Activated naive CD8-positive, alpha-beta T cell (primary cell): ENCODE results near the gene RAD9A.

Experiments used
- H3K27ac Mint-ChIP-seq: one replicate; pipeline ENCODE4 v1.8.0; 2021; ENCODE audit warnings: mixed read lengths
- H3K27me3 Mint-ChIP-seq: one replicate; pipeline ENCODE4 v1.8.0; 2021; ENCODE audit warnings: mixed read lengths
- H3K36me3 Mint-ChIP-seq: one replicate; pipeline ENCODE4 v1.8.0; 2021; ENCODE audit warnings: mixed read lengths
- H3K4me1 Mint-ChIP-seq: one replicate; pipeline ENCODE4 v1.8.0; 2021; ENCODE audit warnings: low read depth, mixed read lengths
- H3K4me3 Mint-ChIP-seq: one replicate; pipeline ENCODE4 v1.8.0; 2021; ENCODE audit warnings: mild to moderate bottlenecking, mixed read lengths
- H3K9me3 Mint-ChIP-seq: one replicate; pipeline ENCODE4 v1.8.0; 2021; ENCODE audit warnings: low read depth, mixed read lengths

RAD9A gene

DNA sequence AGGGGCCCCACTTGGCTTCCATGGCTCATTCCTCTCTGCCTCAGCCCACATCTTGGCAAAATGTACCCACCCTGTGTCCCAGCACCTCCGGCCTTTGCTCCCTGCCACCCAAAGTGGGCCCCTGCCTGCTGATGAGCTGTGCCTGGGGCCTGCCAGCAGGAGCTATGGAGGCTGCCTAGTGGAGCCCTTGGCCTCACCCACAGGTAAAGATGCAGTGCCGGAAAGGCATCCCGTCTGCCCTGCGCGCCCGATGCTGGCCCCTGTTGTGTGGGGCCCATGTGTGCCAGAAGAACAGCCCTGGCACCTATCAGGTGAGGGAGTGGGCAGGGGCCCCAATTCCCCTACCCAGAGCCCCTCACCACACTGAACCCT, 13.4 kb downstream of the RAD9A start:
- H3K27ac Mint-ChIP-seq, result peak overlapping the region; percentile 97
- H3K4me1 Mint-ChIP-seq, result peaks cover 59% of the 10 kb centered on the region
- no peaks in the 10 kb centered on the region for H3K27me3 Mint-ChIP-seq
- no peaks in the 10 kb centered on the region for H3K9me3 Mint-ChIP-seq
- no peaks in the 10 kb centered on the region for H3K36me3 Mint-ChIP-seq
- H3K4me3 Mint-ChIP-seq, result peak overlapping the region; percentile 95

DNA sequence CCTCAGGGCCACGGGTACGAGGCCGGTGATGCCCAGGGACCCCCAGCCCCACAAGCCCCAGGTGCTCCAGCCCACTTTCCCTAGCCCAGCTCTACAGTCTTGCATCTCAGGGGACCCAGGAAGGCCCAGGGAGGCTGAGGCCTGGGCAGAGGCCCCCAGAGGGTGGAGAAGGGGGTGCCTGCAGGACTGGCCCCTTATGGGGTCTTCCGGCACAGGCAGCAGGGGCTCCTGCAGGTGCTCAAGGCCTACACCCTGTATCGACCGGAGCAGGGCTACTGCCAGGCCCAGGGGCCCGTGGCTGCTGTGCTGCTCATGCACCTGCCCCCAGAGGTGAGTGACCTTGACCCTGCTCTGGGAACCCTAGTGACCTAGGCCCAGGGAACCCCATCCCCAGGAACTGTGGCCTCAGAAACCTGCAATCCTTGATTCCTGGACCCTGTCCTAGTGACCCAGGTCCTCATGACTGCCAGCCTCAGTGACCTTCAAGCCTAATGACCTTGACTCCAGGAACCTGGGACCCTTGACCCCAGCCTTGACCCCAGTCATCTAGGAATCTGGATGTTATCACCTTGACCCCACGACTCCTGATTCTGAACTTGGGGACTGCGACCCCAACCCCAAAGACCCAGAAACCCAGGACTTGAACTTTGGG, 14.0 kb downstream of the RAD9A start:
- no peaks in the 10 kb centered on the region for H3K36me3 Mint-ChIP-seq
- H3K27ac Mint-ChIP-seq, result peak overlapping the region; percentile 97
- H3K4me3 Mint-ChIP-seq, result peak overlapping the region; percentile 95
- H3K9me3 Mint-ChIP-seq, result no peaks in the 10 kb centered on the region
- H3K27me3 Mint-ChIP-seq, result no peaks in the 10 kb centered on the region
- H3K4me1 Mint-ChIP-seq, result peaks cover 60% of the 10 kb centered on the region

DNA sequence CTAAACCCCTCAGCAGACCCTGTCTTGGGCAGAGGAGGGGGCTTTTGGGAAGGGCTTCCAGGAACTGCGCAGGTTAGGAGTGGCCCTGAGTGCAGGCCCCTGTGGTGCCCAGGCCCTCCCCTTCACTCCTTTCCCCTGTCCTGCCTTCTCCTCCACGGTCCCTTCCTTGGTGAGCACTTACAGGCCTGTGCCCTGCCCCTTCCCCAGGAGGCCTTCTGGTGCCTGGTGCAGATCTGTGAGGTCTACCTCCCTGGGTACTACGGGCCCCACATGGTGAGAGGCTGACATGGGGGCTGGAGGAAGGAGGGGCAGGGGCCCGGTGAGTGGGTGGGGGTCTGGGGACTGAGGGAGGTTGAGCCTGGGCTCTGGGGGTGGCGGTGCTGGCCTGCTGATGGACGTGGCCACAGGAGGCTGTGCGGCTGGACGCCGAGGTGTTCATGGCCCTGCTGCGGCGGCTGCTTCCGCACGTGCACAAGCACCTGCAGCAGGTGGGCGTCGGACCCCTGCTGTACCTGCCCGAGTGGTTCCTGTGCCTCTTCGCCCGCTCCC, 14.7 kb downstream of the RAD9A start:
- Mint-ChIP-seq H3K4me1 (peaks cover 67% of the 10 kb centered on the region), H3K4me3 (peak overlapping the region; percentile 95), H3K9me3 (no peaks in the 10 kb centered on the region), H3K36me3 (no peaks in the 10 kb centered on the region), H3K27me3 (no peaks in the 10 kb centered on the region), H3K27ac (peak overlapping the region; percentile 97)

DNA sequence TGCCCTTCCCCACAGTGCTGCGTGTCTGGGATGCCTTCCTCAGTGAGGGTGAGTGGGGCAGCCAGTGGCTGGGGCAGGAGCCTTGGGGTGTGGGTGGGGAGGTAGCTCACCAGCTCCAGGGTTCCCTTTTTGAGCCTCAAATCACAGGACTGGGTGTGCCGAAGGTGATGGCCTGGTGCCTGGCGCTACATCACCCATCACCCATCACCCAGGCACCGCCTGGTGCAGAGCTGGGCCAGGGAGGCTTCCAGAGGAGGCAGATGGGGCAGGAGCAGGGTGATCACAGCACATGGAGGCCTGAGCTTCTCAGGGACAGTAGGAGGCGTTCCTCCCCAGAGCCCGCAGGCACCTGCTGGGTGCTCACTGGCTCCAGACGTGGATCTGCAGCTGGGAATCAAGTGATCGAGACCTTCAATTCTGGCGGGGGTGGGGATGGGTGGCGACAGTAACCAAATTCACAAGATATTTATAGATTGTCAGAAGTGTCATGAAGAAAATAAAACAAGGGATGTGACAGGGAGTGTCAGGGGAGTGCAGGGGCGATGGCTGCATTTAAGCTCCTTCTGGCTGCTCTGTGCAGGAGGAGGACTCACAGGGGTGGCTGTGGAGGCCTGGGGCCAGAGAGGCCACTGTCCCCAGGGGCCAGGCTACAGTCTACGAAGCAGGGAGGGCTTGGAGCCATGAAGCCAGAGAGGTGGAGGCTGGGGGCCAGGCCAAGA, 15.3 kb downstream of the RAD9A start:
- H3K9me3 Mint-ChIP-seq, result no peaks in the 10 kb centered on the region
- peaks cover 70% of the 10 kb centered on the region for H3K4me1 Mint-ChIP-seq
- peak overlapping the region; percentile 95 for H3K4me3 Mint-ChIP-seq
- H3K27me3 Mint-ChIP-seq, result no peaks in the 10 kb centered on the region
- no peaks in the 10 kb centered on the region for H3K36me3 Mint-ChIP-seq
- H3K27ac Mint-ChIP-seq, result peak overlapping the region; percentile 97

DNA sequence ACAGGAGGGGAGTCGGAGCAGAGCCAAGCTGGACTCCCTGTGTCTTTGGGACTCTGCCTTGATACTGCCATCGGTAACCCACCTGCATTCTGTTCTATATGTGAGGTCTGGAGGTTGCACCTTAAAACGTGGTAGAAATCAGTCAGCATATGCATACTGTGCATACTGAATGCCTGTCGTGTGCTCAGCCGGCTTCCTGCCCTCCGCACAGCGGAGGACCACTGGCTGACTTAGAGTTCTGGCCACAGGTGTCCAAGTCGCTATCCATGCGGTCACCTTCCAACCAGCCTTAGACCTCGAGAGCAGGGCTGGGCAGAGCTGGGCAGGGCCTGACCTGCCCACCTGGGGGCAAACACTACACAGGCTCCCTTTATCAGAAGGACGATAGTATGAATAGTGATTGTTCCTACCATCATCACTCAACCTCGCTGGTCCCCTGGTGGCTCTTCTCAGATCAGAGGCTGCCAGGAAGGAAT, 15.9 kb downstream of the RAD9A start:
- Mint-ChIP-seq H3K4me1 (peaks cover 76% of the 10 kb centered on the region), H3K9me3 (no peaks in the 10 kb centered on the region), H3K27ac (peak overlapping the region; percentile 97), H3K36me3 (no peaks in the 10 kb centered on the region), H3K4me3 (peak overlapping the region; percentile 95), H3K27me3 (no peaks in the 10 kb centered on the region)

DNA sequence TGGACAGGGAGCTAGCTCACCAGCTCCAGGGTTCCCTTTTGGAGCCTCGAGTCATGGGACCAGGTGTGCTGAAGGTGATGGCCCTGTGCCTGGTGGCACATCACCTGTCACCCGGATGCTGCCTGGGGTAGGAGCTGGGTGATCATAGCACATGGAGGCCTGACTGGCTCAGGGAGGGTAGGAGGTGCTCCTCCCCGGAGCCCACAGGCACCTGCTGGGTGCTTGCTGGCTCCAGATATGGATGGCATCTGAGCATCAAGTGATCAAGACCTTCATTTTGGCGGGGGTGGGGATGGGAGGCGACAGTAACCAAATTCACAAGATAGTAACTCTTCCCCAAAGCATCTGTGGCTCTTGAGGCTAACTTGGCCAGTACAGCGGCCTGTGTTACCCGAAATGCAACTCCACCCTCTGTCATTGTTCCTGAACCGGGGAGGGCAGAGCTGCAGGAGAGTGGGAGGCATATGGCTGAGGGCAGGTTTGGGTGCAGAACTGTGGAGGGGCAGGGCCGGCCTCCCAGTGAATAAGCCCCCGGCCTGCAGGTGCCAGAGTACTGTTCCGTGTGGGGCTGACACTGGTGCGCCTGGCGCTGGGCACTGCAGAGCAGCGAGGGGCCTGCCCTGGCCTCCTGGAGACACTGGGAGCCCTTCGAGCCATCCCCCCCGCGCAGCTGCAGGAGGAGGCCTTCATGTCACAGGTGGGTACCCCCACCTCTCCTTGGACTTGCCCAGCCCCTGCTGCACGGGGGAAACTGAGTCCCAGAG, 16.8 kb downstream of the RAD9A start:
- H3K27ac Mint-ChIP-seq, result peak overlapping the region; percentile 97
- peaks cover 77% of the 10 kb centered on the region for H3K4me1 Mint-ChIP-seq
- peak overlapping the region; percentile 95 for H3K4me3 Mint-ChIP-seq
- H3K36me3 Mint-ChIP-seq, result no peaks in the 10 kb centered on the region
- H3K27me3 Mint-ChIP-seq, result no peaks in the 10 kb centered on the region
- H3K9me3 Mint-ChIP-seq, result no peaks in the 10 kb centered on the region

DNA sequence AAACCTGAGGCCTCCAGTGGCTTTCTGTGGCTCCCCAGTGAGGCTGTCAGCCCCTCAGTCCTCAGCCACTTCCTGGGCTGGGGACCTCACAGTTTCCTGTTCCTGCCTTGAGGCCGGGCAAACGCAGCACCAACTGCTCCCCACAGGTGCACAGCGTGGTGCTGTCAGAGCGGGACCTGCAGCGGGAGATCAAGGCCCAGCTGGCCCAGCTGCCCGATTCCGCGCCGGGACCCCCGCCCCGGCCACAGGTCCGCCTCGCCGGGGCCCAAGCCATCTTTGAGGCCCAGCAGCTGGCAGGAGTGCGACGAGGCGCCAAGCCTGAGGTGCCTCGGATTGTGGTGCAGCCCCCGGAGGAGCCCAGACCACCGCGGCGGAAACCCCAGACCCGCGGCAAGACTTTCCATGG, 17.5 kb downstream of the RAD9A start:
- Mint-ChIP-seq H3K36me3 (no peaks in the 10 kb centered on the region), H3K9me3 (no peaks in the 10 kb centered on the region), H3K27me3 (no peaks in the 10 kb centered on the region), H3K4me1 (peaks cover 79% of the 10 kb centered on the region), H3K27ac (peak overlapping the region; percentile 97), H3K4me3 (peak overlapping the region; percentile 95)

DNA sequence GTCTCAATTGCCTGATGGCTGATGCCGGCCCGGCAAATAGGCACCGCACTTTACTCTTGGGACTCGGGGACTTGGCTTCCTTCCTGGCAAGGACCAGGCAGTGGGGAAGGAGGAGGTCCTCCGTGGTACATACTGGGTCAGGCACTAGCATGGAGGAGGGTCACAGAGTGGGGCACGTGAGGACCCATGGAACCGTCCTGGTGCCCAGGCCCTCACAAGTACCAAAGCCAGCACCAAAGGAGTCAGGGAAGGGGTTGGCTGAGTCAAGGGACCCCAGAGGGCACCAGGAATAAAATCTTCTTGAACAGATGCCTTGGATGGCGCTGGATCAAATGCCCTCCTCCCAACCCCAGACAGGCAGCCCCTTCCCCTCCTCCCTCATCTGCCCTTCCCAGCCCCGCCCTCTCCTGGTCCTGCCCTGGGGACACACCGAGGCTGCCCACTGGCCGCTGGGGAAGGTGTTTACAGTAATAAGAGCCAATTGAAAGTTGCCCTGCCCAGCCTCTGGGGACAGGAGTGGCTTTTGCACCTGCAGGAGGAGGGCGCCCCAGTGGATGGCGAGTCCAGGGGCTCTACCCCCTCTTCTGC, 18.1 kb downstream of the RAD9A start:
- Mint-ChIP-seq H3K4me1 (peaks cover 79% of the 10 kb centered on the region), H3K27ac (peak overlapping the region; percentile 93), H3K9me3 (no peaks in the 10 kb centered on the region), H3K4me3 (peak overlapping the region; percentile 80), H3K27me3 (no peaks in the 10 kb centered on the region), H3K36me3 (no peaks in the 10 kb centered on the region)

DNA sequence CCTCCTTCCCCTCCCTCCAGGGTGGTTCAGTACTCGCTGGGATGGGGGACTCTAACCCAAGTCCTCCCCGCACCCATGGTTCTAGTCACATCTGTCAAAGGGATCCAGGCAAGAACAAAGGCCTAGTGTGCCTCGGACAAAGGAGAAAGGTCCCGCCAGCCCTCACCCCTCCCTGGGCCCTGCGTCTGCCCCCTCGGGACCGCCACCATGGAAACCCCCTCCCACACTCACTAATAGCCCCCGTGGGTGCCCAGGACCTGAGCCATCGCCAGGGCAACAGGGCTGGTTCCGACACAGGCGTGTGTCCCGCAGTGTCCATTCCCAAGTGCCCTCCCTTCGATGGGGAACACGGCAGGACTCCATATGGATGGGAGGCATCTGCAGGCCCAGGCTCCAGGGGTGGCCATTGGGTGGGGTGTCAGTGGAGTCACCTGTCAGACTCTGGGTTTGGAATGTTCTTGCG, 18.6 kb downstream of the RAD9A start:
- no peaks in the 10 kb centered on the region for H3K36me3 Mint-ChIP-seq
- H3K9me3 Mint-ChIP-seq, result no peaks in the 10 kb centered on the region
- peak overlapping the region; percentile 93 for H3K27ac Mint-ChIP-seq
- H3K27me3 Mint-ChIP-seq, result no peaks in the 10 kb centered on the region
- peaks cover 78% of the 10 kb centered on the region for H3K4me1 Mint-ChIP-seq
- H3K4me3 Mint-ChIP-seq, result peak overlapping the region; percentile 80

DNA sequence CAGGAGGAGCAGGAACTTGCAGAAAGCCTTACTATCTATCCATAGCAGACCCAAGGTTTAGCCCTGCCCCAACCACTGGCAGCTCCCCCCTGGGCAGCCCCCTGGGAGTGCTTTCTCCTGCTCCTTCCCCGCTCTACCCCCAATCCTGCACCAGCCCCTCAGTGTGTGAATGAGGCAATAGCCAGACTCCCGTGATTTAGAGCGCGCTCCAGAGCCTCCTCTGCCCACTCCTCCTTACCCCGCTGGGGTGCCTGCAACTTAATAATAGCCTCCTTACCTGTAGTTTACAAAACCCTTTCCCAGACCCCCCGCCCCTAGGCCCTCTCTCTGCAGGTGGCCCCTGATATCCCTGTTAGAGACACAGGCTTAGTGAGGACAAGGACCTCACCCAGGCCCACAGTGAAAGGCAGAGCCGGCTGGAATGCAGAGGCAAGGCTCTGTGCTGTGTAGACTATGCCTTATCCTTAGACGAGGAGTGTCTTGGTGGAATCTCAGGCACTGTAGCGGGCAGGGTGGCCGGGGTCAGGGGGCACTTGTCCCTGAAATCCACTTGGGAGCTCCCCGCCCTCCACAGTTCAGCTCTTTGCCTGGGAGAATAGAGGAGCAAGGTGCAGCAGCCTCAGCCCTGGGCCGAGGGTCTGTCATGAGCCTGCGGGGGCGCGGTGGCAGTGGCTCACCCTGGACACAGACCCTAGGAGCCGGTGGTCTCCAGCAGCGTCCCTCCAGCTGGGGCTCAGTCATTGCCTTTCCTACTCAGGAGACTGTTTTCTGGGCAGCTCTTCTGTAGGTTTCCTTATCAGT, 19.4 kb downstream of the RAD9A start:
- Mint-ChIP-seq H3K9me3 (no peaks in the 10 kb centered on the region), H3K4me1 (peaks cover 75% of the 10 kb centered on the region), H3K27me3 (no peaks in the 10 kb centered on the region), H3K4me3 (peak overlapping the region; percentile 40), H3K36me3 (no peaks in the 10 kb centered on the region), H3K27ac (peak overlapping the region; percentile 93)

DNA sequence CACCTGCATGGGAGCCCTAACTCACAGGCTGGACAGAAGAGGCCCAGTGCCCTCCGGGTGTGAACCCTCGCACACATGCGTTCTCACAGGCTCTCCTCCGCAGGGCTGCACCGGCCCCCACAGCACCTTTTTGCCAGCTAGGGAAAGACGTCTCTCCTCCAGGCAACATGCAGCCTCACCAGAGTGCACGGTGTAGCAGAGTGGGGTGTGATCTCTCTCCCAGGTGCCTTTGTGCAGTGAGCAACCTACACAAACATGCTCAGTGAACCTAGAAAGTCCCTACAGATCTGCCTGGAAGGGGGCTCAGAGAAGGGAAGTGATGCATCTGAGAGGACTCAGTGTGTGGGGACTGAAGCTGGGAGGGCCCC, 20.0 kb downstream of the RAD9A start:
- H3K36me3 Mint-ChIP-seq, result no peaks in the 10 kb centered on the region
- no peaks in the 10 kb centered on the region for H3K27me3 Mint-ChIP-seq
- H3K27ac Mint-ChIP-seq, result peak overlapping the region; percentile 93
- no peaks in the 10 kb centered on the region for H3K9me3 Mint-ChIP-seq
- peaks cover 76% of the 10 kb centered on the region for H3K4me1 Mint-ChIP-seq
- peak overlapping the region; percentile 8 for H3K4me3 Mint-ChIP-seq

DNA sequence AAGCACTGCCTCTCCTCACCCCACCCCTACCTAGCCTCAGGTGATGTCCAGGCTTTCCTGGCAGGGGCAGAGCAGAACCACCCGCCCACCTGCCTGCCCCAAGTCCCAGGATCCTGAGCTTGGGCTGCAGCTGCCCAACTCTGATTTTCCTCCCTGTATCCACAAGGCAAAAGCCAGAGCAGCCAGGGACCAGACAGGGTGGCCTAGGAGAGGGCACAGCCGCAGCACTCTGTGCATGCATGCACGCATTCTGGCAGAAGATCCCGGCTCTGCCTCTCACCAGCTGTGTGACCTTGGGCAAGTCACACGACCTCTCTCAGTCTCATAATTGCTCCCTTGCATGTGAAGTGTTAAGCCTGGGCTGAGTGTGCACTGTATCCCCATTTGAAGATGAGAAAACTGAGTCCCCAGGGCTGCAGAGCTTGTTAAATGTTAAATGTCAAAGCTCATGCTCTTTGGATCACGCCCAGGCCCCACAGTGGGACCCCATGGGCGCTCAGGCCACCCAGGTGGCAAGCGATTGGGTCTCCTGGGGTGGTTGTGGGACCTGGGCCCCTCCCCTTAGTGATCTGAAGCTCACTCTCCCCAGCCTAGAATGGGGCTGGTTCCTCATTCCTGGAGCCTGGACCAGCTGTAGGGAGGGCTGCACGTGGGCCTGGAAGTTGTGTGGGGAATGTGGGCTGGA, 20.9 kb downstream of the RAD9A start:
- Mint-ChIP-seq H3K4me3 (no peak overlapping the region), H3K27me3 (no peaks in the 10 kb centered on the region), H3K4me1 (peaks cover 73% of the 10 kb centered on the region), H3K9me3 (no peaks in the 10 kb centered on the region), H3K27ac (peak overlapping the region; percentile 58), H3K36me3 (no peaks in the 10 kb centered on the region)

DNA sequence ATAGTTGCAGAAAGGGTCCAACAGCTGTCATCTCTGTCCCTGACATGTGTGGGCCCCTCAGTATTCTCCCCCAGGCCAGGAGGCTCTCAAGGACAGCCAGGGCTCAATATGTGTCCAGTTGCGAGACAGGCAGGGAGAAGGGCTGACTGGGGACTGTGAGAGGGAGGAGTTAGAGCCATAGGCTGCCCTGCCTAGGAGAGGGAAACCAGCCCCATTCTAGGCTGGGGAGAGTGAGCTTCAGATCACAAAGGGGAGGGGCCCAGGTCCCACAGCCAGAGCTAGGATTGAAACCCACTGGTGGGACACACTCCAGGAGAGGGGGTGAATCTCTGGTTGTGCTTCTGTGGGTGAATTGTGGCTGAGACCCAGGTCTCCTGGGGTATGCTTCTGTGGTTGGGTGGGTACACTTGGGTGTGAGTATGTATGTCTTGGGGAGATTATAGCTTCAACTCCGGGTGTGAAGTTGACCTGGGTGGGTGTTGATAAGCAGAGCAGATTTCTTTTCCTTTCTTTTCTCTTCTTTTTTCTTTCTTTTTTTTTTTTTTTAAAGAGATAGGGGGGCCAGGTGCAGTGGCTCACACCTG, 21.6 kb downstream of the RAD9A start:
- Mint-ChIP-seq H3K36me3 (no peaks in the 10 kb centered on the region), H3K27ac (peak overlapping the region; percentile 58), H3K27me3 (no peaks in the 10 kb centered on the region), H3K9me3 (no peaks in the 10 kb centered on the region), H3K4me3 (peak overlapping the region; percentile 54), H3K4me1 (peaks cover 72% of the 10 kb centered on the region)
